DMS153 treated with DMSO at 0.1 percent for 48 hours (cell line): ENCODE data around the gene NOTCH2.

Experiments used
- DNase-seq: peaks from one replicate; lab custom pipeline; 2025; ENCODE audit not compliant: unreplicated experiment; lab: John Stamatoyannopoulos, UW

The NOTCH2 gene

GRCh38 chr1:119948342-119949214, 120.9 kb downstream of the NOTCH2 start:
- peak; percentile 23 for DNase-seq

GRCh38 chr1:119947468-119947867, 122.0 kb downstream of the NOTCH2 start:
- no peak for DNase-seq

- no peak for DNase-seq
Observed at GRCh38 chr1:119946724-119947123, 122.7 kb downstream of the NOTCH2 start.

- DNase-seq, result no peak
Observed at GRCh38 chr1:119943216-119943615, 126.2 kb downstream of the NOTCH2 start.

GRCh38 chr1:119941392-119941791, 128.1 kb downstream of the NOTCH2 start:
- no peak for DNase-seq

- no peak for DNase-seq
Observed at GRCh38 chr1:119940697-119941096, 128.8 kb downstream of the NOTCH2 start.

GRCh38 chr1:119937198-119937597, 132.3 kb downstream of the NOTCH2 start:
- no peak for DNase-seq

GRCh38 chr1:119935915-119936314, 133.5 kb downstream of the NOTCH2 start:
- DNase-seq, result no peak

- DNase-seq, result no peak
Observed at GRCh38 chr1:119935373-119935772, 134.1 kb downstream of the NOTCH2 start.

GRCh38 chr1:119933397-119933796, 136.1 kb downstream of the NOTCH2 start:
- DNase-seq, result no peak

- DNase-seq, result no peak
Observed at GRCh38 chr1:119929643-119930315, 139.7 kb downstream of the NOTCH2 start.

GRCh38 chr1:119926553-119926952, 142.9 kb downstream of the NOTCH2 start:
- no peak for DNase-seq

GRCh38 chr1:119924948-119925898, 144.2 kb downstream of the NOTCH2 start:
- no peak for DNase-seq

GRCh38 chr1:119920104-119920968, 149.1 kb downstream of the NOTCH2 start:
- no peak for DNase-seq

GRCh38 chr1:119919241-119919640, 150.2 kb downstream of the NOTCH2 start:
- no peak for DNase-seq

- no peak for DNase-seq
Observed at GRCh38 chr1:119918301-119918700, 151.2 kb downstream of the NOTCH2 start.

- no peak for DNase-seq
Observed at GRCh38 chr1:119917304-119918055, 152.0 kb downstream of the NOTCH2 start.

GRCh38 chr1:119915517-119915916, 153.9 kb downstream of the NOTCH2 start:
- no peak for DNase-seq

- no peak for DNase-seq
Observed at GRCh38 chr1:119914071-119914470, 155.4 kb downstream of the NOTCH2 start.

GRCh38 chr1:119912963-119913362, 156.5 kb downstream of the NOTCH2 start:
- no peak for DNase-seq
